ENCODE results near the gene P3H1.

DNA sequence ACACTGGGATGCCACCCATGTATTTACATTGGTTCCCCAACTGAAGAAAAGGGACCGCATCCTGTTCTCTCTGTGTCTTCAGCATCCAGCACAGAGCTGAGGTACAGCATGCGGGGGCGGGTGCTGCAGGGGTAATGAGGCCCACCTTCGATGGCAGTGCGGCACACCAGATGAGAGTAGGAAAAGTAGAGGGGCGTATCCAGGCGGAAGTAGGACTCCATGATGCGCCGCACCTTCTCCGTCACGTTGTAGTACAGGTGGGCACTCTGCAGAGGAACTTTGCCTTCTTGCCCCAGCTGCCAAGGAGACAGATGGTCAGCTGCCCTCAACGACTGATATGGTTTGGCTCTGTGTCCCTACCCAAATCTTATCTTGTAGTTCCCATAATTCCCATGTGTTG, 16.8 kb downstream of the P3H1 start:
- TF ChIP-seq, protein P1, sequence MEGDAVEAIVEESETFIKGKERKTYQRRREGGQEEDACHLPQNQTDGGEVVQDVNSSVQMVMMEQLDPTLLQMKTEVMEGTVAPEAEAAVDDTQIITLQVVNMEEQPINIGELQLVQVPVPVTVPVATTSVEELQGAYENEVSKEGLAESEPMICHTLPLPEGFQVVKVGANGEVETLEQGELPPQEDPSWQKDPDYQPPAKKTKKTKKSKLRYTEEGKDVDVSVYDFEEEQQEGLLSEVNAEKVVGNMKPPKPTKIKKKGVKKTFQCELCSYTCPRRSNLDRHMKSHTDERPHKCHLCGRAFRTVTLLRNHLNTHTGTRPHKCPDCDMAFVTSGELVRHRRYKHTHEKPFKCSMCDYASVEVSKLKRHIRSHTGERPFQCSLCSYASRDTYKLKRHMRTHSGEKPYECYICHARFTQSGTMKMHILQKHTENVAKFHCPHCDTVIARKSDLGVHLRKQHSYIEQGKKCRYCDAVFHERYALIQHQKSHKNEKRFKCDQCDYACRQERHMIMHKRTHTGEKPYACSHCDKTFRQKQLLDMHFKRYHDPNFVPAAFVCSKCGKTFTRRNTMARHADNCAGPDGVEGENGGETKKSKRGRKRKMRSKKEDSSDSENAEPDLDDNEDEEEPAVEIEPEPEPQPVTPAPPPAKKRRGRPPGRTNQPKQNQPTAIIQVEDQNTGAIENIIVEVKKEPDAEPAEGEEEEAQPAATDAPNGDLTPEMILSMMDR (IDR thresholded peaks at IDR 0.05) = no peak
- TF ChIP-seq POLR2A (IDR thresholded peaks at IDR 0.05) = no peak

Measured in right lobe of liver (tissue), 4 donors.